22Rv1 (cell line): ENCODE measurements around the gene CCDC144A.
"Not testable (repeated sequence)": the region's sequence is repeated elsewhere in the genome, so short reads cannot be mapped to it uniquely, and the experiment has no call there.

Experiments
- ZFX ChIP-seq: fragments of 450-650 bp; IDR thresholded peaks from 2 replicates; pipeline ENCODE4 v1.6.1; 2017; ENCODE audit warnings: antibody characterized with exemption, borderline replicate concordance
- TF ChIP-seq, protein P1 (sequence below): fragments of 450-650 bp; IDR thresholded peaks from 2 replicates; pipeline ENCODE4 v1.5.1; 2017; ENCODE audit warnings: mild to moderate bottlenecking

DNA sequence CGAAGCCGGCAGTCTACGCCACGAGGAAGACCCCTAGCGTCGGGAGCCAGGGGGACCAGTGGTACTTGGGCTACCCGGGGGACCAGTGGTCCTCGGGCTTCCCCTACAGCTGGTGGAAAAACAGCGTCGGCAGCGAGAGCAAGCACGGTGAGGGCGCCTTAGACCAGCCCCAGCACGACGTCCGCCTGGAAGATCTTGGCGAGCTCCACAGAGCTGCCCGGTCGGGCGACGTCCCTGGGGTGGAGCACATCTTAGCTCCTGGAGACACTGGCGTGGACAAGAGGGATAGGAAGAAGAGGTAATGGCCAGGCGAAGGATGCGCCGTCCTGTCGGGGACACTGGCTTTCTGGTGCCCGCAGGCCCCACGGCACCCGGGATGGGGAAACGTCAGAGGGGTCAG is 406 bp downstream of the CCDC144A start:
- TF ChIP-seq, protein P1, sequence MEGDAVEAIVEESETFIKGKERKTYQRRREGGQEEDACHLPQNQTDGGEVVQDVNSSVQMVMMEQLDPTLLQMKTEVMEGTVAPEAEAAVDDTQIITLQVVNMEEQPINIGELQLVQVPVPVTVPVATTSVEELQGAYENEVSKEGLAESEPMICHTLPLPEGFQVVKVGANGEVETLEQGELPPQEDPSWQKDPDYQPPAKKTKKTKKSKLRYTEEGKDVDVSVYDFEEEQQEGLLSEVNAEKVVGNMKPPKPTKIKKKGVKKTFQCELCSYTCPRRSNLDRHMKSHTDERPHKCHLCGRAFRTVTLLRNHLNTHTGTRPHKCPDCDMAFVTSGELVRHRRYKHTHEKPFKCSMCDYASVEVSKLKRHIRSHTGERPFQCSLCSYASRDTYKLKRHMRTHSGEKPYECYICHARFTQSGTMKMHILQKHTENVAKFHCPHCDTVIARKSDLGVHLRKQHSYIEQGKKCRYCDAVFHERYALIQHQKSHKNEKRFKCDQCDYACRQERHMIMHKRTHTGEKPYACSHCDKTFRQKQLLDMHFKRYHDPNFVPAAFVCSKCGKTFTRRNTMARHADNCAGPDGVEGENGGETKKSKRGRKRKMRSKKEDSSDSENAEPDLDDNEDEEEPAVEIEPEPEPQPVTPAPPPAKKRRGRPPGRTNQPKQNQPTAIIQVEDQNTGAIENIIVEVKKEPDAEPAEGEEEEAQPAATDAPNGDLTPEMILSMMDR: not testable (repeated sequence)
- TF ChIP-seq ZFX: not testable (repeated sequence)
